HG03432 (cell line): ENCODE results near the gene HMHB1.

Source experiments
- ATAC-seq: cut with Tn5 transposase; IDR thresholded peaks from one replicate; pipeline ENCODE4 v1.9.1; 2021; ENCODE audit warnings: mild to moderate bottlenecking, moderate library complexity; ENCODE audit not compliant: unreplicated experiment

The HMHB1 gene

DNA sequence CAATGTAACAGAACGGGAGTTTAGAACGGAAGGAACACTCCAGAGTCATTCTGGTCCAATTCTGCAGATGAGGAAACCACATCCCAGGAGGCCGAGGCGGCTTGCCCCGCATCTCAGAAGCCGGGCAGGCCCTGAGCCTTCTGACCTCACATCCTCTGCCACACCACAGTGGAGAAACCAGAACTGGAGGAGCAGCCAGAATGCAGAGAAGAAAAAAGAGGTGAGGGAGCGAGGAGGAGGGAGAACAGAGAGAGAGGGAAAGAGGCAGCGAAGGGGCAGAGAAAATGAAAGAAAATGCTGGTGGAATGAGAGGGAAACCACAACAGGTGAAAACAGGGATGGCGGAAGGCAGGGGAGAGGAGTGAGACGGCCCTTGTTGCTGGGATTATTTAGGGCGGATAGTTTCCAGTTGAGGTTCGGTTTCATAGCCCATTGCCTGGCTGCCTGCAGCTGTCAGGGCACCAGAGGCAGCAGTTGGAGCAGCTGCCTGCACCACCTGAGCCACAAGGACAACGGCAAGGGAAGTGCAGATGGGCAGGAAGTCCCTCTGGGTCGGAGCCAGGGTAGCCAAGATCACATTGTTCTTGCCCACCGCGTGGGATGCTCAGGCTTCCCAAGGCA is at the start of gene HMHB1:
Gene HMHB1 (plus strand): TSS at position 77 of the 621 bp plus-strand sequence.
- ATAC-seq, result peak; percentile 64

DNA sequence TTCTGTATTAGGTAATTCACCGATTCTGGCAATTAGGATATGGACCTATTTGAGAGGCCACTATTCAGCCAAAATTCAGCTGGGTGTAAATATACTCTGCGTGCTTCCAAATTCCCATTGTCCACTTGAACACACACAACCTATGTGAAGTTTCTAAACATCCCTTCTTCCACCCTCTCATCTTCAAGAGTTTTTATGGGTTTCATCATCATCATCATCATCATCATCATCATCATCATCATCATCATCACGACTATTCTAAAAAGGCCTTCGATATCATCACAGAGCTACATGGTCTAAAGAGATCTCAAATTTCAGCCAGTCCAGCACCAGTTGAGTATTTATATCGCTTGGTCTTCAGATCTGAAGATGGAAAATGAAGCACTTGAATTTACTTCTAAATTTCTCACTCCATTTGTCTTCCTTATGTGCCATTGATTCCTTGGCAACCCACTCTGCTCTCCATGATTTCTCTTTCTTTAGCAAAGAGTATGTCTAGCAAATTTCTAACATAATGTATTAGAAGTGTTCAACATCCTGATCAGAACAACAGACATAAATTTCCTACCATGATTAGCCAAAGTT is 49.2 kb upstream of the HMHB1 start:
- no peak for ATAC-seq

DNA sequence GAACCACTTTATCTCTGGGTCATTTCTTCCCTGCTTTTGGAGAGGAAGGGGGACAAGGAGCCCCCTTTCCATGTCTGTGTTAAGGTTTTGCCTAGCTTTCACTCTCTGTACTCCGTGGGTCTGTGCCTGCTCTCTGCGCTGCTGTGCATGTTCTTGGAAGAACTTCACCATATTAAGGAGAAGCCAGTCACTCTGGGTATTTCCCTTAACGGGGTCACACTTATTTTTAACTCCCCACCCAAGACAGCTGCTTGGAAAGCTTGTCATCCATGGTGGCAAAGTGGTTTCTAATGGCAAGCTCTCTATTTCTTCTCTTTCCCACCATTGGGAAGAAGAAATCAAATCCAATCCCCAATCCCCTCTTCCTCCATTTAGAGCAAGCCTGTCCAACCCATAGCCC is 44.8 kb upstream of the HMHB1 start:
- ATAC-seq, result no peak

DNA sequence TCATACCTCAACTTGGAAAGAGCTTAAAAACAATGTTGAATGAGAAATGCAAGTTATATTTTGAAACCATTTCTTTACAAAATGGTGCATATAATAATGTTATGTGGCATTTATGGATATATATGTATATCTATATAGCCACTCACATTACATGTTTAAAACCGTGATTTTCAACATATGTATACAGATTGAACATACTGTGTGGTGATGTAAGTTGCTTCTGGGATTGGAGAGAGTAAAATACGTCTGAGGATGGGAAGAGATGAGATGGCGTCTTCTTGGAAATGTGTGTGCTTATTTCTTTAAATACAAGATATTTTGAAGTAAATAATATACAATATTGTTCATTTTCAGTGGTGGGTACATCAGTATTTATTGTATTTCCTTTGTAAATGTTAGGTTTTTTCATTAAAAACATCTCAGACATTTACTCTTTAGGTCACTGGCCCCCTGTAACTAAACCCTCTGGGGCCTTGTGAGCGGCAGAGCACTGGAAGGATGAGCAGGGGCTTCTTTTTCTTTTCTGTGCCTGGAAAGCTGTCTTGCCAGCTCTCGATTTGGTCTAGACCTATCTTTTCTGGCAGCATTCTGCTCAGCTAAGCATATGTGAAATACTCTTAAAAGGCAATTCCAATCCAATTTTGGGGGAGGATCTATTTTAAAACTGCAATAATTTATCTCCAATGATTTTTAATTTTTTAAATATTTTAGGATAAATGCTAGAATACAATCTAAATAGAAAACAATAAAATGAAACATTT is 42.8 kb upstream of the HMHB1 start:
- ATAC-seq, result no peak

DNA sequence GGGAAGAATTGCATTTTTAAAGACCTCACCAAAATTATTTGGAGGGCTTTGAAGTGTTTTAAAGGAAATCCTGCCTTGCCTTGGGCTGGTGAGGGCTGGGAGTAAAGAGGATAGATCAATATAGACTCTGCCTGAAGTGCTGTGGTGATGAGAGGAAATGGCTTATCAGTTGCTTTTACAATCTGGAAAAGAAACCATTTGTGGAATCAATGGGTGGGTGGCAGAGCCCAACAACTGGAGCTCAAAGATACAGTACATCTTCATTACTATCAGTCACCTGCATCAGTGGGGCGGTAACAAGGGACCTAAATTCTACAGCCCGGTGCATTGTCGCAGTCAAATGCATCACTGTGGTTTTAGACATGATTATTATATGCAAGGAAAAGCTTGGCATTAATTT is 41.5 kb upstream of the HMHB1 start:
- no peak for ATAC-seq

DNA sequence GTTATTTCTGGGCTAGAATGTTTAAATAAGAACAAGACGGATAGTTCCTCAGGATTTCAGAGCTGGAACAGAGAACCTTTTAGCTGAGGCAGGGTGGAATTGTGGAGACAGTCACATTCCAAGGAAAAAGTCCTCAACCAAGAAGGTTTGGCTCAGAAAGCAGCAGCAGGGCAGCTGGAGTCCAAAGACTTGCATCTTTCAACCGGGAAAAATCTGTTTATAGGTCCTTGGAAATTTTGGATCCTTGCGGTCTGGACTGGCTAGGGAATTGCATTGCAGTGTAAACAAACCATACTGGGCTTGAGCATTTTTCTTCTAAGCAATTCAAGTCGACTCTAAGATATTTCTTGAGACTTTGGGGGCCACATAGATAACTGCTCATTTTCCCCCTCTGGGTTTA is 40.8 kb upstream of the HMHB1 start:
- ATAC-seq, result no peak

DNA sequence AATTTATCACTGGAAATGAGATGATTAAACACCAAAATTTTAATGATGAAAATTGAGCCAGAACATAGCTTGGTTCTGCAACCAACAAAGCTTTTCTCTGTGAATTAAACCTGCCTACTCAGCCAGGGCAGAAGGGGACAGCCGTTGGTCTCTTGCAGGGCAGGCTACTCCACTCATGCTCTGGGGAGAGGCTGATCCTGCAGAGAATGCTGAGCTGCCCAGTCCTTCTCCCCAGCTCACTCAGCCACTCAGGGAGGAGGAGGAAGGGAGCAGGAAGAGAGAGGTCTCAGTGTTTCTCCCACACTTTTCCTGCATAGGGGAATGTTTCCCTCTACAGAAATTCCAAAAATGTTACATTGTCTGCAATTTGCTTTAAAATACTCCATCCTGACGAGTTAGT is 40.4 kb upstream of the HMHB1 start:
- ATAC-seq, result no peak

DNA sequence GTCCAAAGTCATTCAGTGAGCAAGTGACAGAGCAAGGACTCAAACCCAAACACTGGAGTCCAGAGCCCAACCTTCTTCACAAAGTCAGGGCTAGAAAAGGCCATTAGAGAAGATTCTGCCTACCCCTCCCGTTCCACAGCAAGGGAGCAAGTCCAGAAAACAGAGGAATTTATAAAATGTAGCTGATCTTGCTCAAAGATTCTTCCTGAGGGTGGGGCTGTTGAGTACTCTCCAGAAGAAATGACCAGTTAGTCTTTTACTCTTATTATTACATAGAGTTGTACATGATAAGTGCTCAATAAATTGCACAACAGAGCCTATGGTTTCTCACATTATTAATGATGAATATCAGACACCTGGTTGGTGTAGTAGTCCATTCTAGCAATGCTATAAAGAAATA is 39.3 kb upstream of the HMHB1 start:
- no peak for ATAC-seq

DNA sequence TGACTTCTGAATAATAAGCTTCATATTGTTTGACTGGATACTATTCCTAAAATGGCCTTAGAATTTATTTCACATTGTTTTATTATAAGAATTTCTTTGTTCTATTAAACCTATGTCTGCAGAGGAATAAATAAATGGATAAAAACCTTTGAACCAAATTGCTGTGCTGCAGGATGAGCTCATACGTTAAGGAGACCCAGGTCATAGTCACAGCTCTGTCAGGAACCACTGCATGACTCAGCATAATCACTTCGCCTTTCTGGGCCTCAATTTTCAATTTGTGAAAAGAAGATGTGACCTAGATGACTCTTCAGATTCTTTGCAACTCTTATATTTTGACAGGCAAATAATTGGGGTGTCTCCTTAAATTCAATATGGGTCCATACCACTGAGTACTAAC is 36.7 kb upstream of the HMHB1 start:
- ATAC-seq, result no peak

DNA sequence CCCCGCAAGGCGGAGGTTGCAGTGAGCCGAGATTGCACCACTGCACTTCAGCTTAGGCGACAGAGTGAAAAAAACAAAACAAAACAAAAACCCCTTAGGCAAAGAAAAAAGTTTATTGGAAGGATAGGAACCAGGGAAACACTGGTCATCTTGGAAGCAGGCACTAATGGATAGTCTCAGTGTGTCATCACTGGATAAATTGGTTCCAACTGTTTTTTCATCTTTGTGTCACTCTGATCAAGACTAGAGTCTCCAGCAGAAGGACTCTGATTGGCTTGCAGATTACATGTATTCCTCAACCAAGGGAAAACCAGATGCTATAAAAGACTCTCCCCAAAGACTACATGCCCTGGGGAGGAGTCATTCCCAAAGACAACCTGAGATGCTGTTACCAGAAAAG is 35.0 kb upstream of the HMHB1 start:
- no peak for ATAC-seq

DNA sequence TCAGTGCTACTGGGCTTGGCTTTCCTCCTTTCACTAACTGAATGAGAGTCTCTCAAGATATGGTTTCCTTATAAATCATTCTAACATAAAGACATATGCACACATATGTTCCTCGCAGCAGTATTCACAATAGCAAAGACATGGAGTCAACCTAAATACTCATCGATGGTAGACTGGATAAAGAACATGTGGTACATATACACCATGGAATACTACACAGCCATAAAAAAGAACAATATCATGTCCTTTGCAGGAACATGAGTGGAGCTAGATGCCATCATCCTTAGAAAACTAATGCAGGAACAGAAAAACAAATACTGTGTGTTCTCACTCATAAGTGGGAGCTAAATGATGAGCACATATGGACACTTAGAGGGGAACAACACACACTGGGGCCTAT is 32.5 kb upstream of the HMHB1 start:
- no peak for ATAC-seq

DNA sequence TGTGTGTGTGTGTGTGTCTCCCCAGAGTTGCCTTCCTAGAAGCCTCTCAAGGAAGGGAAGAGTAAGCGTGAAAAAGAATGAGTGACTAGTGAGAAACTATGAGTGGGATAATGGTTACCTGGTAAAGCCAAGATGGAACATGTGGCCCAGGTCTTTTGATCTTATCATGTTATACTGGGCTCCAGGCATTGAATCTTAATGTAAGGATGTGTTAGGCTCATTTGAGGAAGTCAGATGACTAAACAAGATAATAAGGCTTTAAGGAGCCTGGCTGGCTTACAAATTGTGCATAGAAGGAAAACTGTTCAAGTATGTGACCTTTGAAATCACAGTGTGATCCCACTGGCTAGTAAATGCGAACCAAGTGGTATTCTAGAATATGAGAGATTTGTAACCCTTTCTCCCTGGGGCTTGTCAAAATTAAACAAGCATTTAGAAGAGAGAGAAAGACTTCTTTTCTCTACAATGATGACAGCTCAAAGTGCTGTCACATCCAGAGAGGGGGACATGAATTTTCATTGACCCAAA is 29.9 kb upstream of the HMHB1 start:
- no peak for ATAC-seq

DNA sequence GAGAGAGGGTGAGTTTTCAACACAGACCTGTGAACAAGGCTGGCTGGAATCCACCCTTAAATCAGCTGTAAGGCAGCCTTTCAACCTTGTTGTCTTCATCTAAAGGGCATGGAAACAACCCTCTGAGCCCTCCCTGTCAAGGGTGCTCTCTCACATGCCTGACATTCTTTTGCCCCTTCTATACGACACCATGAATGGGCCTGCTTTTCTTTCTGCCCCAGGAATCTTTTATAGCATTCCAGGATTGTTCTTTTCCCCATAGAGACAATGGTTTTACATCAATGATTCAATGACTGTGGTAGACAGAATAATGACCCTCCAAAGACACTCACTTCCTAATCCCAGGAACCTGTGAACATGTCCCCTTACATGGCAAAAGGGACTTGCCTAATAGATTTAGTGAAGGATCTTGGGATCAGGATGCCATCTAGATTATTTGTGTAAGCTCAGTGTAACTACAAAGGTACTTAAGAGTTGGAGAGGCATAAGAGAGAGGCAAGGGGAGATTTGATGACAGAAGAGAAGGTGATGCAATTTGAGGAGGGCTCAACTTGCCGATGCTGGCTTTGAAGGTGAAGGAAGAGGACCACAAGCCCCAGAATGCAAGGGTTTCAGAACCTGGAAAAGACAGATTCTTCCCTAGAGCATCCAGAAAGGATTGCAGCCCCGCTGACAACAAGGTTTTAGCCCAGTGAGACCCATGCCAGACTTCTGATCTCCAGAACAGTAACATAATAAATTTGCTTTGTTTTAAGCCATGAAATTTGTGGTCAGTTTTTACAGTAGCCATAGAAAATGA is 29.2 kb upstream of the HMHB1 start:
- ATAC-seq, result no peak

DNA sequence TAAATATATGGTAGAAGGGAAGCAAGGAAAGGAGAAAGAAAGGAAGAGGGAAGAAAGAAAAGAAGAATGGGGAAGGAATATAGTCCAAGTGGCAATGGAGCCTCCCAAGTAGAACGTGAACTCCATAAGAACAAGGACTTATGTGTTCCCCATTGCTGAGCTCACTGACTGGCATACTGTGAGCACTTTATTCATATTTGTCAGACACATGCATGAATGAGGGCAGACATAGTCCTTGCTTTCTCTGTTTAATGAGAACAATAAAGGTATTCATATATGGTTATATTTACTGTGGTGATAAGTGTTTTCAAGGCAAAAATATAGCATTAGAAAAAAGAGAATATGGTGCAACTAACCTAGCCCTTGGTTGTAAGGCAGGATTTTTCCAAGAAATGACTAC is 23.6 kb upstream of the HMHB1 start:
- no peak for ATAC-seq

DNA sequence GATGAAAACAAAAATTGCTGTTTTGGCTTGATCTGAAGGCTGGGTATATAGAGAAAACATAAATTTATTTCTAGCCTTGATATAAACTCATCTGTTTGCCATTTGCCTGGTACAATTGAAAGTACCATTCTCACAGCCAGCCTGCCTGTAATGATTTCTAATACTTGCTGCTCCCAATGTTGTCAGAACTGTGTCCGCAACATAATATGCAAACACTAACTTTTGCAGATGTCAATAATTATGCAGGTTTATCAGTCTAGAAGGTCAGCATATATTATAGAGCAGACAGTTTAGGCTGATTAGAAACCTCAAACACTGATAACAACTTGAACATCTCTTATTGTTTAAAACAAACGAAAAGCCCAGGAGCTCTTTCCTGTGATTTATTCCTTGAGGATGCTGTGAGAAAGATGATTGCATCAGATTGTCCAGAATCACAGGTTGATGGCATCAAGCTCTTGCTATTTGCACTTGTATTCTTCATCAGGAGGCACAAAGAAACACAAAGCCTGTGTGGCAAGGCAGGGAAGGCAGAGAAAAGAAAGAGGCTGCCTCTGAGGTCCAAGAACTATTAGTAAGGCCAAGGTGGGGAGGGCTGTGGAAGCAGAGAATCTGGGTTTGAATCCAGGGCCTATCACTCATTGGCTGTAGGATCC is 21.4 kb upstream of the HMHB1 start:
- no peak for ATAC-seq

DNA sequence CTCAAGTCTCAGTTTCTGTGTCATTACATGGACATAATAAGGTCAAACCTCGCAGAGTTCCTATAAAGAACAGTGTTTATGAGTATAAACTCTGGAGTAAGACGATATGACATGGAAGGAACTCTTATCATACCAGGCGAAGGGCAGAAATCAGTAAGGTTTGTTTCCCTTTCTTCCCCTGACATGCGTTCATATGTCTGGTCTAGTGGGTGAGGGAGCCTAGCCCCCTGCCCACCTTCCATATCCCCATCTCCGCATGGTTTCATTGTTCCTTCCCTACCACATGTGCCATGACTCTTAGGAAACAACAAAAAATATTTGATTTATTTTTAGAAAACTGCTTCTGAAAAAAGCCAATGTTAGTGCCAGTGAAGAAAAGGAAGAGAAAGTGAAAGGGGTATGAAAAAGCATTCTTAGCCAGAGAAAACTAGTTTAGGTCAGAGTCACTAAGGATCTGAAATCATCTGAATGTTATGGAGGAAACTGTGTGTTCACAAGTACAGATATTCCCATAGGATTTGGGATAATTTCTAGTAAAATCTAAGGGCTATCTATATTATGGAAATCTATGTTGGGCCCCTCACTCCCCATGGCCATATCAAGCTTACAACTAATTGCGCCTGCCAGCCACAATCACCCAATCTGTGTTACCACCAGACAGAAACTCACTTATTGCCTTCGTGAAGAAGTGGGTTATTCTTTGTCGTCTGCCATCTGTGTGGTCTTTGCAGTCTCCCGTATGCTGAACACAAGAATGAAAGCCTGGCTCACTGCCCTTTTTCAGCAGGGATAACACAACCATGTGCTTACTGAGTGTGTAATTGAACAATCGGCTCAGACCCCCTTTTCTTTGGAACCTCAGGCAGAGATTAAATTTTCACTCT is 19.9 kb upstream of the HMHB1 start:
- ATAC-seq, result peak; percentile 65

DNA sequence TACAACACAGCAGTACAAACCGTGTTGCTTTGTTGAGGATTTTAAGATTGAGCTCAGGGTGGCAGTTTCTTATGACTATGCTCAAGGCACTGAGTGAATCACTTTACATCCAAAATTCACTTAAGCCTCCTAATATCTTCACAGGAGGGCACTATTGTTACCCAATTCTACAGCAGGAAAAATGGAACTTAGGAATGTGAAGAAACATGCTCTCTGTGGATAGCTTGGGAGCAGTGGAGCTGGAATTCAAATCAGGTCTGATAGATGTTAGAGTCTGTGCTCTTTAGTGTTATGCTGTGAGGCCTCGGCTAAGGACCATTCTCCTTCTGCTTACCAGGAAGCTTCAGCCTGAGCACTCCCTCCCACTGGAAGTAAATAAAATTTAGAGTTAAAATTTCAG is 18.7 kb upstream of the HMHB1 start:
- ATAC-seq, result no peak

DNA sequence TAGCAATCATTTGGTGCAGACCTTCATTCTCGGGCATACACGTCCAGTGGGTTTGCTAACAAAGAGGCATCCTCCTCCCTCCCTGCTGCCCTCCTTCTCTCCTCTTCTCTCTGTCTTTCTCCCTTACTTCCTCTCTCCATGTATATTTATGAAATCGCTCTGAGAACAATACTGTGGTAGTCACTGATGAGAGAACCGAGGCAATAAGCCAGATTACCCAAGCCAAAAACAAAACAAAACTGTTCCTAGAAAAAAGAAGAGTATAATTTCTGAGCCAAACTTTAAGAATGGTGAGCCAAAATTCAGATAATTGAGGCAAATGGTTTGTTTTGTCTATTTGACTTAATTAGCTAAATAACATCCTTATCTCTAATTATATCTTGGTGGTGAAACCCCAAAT is 15.8 kb upstream of the HMHB1 start:
- no peak for ATAC-seq

DNA sequence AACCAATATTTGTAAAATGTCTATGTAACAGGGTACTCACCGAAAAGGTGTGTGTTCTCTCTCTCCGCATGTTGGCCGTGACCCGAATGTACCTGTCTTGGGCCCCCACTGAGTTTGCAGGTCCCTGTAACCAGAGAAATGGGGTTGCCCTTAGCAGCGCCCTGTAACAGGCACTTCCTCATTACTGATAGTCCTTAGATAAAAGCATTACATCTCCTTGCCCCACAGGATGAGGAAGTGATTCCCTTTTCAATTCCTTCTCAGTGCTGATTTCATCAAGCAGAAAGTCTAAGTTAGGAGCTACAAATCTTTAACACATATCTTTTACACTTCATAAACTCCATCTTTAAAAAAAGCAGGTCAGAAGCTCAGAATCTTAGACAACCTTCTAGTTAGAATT is 15.2 kb upstream of the HMHB1 start:
- no peak for ATAC-seq

DNA sequence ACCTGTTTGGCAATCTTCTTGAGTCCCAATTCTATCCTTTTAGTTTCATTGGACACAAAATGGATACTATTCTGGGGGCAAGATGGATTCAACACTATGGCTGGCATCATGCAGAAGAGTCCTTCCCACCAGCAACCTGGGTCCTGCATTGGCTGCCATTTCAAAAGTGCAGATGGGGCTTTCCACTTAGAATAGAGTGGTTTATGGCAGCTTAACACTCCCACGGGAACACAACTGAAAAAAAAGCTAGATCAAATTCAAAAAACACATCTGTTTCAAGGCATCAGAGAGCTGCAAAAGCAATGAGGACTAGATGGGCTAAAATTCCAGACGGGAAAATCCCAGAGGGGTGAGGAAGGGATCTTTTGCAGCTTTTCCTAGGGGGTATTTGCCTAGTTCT is 11.2 kb upstream of the HMHB1 start:
- peak; percentile 54 for ATAC-seq
